Renal cortical epithelial cell (primary cell): ENCODE measurements around the gene VWA8. TPM values are rescaled to one million over a fixed set of nuclear protein-coding genes. Genes with fewer than 3 reads are reported as not detected.
"Not testable (repeated sequence)": the region's sequence is repeated elsewhere in the genome, so short reads cannot be mapped to it uniquely, and the experiment has no call there.

Experiments used
- DNase-seq: peaks from one replicate; pipeline ENCODE4 v3.0.0-alpha.2; 2011; ENCODE audit warnings: low read depth
- total RNA-seq: library from RNA; depleted of rRNA; stranded (reverse); fragments of >200 nt; gene quantifications from 2 replicates; pipeline ENCODE4 v1.2.3, GENCODE V29; 2014

The VWA8 gene
- total RNA-seq, 1 donor from 2014 or later, result 45.4 TPM

DNA sequence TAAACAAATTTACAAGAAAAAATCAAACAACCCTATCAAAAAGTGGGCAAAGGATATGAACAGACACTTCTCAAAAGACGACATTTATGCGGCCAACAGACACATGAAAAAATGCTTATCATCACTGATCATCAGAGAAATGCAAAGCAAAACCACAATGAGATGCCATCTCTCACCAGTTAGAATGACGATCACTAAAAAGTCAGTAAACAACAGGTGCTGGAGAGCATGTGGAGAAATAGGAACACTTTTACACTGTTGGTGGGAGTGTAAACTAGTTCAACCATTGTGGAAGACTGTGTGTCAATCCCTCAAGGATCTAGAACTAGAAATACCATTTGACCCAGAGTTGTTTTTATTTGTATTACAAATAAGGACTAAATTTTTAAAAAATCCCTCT lies 215.4 kb downstream of the VWA8 start:
- not testable (repeated sequence) for DNase-seq

DNA sequence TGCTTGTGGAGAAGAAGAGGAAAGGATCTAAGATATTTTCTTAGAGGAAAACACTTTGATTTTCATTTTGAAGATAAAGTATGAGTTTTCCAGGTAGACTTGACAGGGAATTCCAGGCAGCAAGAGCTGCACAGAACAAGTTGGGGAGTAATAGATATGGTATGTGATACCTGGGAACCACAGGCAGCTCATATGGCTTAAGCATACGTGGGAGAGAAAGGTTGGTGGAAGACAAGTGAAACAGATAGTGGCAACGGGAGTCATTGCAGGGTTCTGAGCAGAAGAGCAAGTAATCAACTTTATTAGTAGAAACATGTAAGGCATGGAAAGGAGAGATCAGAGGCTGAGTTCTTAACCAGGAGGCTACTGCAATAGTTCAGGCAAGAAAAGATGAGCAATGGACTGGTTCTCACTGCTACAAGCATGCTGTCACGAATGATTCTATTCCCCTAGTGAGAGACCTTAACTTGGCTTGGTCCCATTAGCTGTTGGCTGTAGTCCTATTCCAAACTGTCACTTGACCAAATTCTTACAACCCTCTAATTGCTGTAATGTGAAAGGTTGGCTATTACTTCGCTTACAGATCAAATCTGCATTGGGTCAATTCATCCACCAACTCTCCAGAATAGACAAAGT lies 217.9 kb downstream of the VWA8 start:
- DNase-seq, result peak; percentile 17

DNA sequence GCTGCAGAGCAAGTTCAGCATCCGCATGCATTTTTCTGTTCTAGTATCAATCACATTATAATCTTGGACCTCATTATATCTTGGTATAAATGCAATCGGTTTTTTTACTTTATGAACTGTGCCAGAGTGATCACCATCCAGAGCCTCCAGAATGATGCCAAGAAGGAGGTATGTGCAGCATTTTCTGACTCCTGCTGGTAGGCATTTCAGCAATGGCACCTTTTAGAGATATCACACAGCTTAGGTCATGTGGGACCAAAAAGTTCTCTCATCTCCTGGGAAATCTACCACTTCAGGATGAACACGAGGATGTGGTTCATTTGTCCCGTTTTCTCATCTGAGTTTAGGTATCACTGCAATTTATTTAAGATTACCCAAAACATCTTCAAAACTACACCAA lies 220.4 kb downstream of the VWA8 start:
- DNase-seq, result no peak

DNA sequence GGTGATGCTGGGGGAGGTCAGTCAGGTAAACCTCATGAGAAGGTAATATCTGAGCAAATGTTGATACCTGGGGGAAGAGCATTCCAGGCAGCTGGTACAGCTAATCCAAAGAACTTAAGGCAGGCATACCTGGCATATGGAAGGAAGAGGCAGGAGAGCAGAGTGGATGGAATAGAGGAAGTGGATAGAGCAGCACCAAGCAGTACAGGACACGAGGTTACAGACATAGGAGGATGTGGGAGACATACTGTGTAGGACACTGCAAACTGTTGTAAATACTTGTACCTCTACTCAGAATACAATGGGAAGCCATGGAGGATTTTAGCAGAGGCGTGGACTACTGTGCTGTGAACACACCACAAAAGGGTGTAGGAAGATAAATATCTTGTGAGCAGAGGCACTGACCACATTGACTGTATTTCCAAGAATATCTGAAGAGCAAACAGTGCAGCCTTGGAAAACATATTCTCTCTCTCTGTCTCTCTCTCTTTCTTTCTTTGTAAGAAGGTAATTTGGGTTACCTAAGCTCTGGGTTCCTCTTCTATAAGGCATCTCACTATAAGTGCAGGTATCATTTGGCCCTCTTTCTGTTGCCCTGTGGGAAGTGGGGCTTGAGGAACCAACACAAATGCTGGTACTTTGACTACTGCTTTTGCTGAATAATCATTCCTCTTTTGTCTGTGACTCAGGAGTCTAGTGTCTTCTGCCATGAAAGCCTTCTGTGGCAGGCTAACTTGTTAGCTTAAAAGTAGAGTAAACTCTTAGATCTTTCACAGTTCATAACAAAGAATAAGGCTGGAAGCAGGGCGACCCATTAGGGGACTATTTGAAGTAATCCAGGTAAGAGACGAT lies 238.0 kb downstream of the VWA8 start:
- DNase-seq, result no peak

DNA sequence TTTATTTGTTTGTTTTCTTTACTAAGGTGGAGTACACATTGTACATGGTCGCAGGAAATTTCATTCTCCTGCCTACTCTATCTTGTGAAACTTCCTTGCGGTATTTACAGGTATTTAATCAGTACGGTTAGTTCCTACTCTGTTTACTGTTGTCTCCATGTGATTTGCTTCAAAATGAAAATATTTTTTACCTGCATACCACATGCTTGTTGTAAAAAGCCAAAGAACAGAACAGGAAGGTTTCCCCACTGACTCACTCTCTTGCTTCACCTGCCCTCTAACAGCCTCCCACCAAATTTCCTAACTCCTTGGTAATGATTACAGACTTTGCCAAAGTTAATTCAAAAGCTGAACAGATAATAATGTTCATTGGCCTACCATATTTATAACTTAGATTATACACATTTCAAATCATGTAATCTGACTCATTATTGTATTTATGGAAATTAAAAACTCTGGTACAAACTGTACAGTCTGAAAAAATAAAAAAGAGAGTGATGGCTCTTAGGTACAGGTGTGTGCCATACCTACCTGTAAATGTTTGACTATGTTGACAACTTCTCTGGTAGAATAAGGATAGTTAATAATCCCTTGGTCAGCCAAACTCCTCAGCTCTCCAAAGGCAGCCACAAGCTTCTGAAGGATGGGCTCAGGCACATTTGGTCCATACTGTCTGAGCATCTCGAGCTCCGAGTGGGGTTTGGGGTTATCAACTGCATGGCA lies 239.9 kb downstream of the VWA8 start:
- DNase-seq, result peak; percentile 97

DNA sequence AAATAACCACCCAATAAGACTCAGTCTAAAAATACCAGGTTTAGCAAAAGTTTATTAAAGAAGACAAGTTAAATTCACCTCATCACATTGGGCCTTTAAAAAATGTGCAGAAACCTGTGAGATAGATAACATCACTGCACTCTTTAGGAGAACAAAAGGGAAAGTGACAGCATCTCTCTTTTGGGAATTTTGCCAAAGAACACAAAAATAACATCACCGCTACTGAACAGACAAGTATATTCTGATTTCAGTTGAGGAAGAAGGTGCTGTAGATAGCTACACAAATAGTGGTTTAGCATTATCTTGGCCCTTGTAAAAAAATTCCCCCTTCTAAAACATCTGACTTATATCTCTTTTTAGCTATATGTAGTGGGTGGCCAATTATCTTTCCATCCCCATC lies 244.7 kb downstream of the VWA8 start:
- DNase-seq, result no peak

DNA sequence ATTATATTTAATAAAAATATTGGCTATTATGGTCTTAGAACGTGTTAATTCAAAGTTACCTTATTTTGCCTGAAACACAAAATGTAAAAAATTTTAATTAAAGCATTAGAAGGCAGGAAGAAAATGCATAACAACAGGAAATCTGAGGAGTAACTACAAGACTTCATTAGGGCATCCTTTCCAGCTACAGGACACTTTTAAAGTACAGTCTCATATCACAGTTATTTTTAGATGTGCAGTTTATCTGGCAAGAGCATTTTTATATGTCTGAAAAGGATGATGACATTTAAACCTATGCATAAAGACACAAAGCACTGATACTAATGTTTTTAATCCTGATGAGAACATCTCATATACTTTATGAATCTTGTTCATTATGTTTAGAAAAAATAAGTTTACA lies 247.5 kb downstream of the VWA8 start:
- DNase-seq, result no peak

DNA sequence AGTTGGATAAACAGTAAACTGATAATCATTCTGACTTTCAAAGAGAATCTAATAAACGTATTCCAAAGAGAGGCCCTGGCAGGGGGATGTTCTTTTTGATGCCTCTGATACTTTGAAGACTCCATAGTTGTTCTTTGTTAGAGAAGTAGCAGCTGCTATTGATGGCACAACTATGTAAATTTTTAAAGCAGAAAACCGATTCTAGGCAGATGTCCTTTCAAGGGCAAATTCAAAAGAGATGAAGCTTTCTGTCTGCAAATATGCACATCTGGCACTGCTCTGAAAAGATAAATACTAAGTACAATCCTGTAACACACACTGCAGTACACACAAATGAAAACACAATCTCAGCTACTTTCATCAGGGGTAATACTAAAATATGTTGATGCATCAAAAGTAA lies 250.1 kb downstream of the VWA8 start:
- DNase-seq, result no peak

DNA sequence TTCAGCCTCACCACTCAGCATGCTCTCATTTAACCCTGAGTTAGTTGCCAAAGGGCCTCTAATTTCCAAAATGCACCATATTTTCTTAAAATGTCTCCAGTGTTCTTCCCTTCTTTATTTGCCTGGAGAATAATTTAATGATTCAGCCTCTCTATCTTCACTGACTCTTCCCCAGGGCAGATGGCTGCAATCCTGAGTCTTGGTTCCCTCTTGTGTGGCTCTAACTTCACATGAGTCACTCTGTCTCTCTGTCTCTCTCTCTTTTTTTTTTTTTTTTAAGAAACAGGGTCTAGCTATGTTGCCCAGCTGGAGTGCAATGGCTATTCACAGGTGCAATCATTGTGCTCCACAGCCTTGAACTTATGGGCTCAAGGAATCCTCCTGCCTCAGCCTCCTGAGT lies 251.4 kb downstream of the VWA8 start:
- no peak for DNase-seq

DNA sequence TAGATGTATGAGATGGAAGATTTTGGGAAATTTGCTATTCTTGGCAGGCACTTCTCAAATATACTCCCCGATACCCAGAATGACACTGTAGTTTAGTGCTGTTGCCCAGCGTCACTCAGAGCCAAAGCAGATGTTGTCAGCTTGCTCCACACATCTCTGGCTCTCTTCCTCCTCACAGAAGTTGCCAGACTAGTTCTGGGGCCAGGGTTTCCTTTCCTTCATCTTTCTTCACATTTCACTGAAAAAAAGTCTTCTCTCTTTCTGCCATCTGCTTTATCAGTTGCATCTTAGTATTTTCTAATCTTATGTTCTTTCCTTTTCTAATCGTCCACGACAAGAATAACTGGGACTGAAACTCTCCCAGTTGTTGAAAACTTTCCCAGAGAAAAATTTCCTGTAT lies 252.2 kb downstream of the VWA8 start:
- no peak for DNase-seq

DNA sequence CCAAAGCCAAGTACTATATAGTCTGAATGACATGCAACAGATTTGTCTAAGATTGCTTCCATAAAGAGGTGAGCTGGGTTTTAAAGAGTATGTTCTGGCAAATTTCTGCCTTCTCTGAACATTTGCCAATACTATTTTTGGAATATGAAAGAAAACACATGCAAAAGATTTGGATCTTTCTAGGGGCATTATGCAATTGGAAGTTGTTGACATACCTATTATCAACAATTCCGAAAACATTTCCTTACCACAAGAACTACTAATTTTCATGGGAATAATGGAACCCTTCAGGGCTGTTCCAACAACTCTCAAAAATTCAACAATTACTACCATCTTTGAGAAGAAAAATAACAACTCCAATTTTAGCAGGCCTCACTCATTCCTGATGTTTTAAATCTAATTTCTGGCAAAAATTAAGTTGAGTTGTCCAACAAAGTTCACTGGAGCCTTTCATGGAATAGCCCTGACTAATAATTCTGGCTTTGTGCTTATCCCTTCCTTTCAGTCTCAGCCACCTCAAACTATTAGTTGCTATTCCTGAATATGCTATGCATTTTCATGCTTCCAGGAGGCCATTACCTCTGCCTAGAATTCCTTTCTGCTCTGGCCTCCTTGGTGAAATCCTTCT lies 253.6 kb downstream of the VWA8 start:
- DNase-seq, result no peak

DNA sequence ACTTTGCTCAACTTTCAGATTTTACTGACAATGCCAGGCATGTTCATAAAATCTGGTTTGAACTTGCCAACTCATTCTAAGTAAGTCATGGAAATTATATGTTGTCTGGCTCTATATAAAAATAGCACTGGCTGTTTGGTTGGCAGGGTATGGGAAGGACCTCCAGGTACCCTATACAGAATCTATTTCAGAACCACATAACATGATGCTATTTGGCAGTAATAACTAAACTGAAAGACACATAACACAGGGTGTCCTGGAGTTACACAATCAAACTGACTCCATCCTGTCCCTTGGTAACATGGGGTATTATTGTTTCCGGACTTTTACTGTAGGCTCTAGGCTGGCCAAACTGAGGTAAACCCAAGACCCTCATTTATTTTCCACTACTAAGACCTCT lies 254.8 kb downstream of the VWA8 start:
- no peak for DNase-seq

DNA sequence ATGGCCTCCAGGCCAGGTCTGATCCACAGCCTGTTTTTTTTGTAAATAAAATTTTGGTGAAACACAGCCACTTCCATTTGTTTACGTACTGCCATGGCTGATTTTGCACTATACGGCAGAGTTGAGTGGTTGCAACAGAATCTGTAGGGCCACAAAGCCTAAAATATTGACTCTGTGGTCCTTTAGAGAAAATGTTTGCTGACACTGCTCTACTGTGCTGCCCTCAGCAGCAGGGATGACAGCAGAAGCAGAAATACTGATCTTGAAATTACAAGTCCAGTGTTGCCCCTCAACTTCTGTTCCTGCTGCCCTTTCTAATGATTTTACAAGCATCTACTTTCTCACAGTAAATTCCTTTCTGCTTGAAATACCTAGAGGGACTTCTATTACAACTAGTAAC lies 258.4 kb downstream of the VWA8 start:
- DNase-seq, result no peak

DNA sequence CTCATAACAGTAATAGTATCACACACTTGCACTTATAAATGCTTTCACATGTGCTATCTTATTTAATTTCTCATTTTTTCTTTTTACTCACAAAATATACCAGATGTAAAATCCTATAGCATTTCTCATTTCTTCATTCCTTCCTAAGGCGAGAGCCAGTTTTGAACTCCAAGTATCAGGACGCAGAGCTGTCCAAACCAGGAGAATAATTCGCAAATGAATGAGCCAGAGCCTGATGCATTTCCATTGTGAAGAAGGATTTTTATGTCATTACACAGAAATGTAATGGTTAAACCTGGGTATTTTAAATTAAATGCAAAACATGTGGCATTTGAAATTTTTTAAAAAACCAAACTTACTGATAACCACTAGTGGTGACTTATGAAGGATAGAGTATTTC lies 259.2 kb downstream of the VWA8 start:
- no peak for DNase-seq

DNA sequence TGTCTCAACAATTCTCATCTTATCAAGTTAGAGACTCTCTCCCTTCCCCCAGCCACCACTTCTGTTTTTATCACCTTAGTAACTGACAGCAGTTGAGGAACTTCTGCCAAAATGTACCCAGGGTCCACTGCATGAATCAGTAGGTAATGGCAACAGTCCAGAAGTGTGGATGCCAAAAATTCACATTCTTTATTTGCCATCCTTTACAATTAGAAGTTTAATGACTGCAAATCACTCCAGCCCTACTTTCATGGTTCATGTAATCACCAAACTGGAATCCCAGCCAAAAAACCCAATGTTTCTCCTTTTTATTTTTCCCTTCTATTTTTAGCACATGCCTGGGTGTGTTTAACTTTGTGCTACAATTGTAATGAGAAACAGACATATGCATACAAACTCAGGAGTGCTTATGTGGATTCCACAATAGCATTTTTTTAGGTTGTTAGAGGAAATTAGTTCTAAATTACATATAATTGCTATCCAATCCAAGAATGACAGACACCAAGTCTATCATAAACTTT lies 260.1 kb downstream of the VWA8 start:
- DNase-seq, result peak; percentile 89

DNA sequence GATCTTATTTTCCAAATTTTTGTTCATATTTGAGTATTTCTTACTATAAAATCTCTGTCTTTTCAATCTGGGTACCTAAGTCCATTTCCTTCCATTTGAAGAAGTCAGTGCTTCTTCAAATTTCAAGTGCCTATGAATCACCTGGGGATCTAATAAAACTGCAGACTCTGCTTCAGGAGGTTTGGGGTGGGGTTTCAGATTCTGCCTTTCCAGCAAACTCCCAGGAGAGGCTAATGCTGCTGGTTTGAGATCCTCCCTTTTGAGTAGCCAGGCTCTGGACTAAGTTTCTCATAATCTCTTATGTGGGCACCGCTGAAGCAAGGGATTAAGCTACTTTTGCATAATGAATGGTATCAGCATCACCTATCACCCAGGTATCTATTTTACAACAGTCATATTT lies 261.1 kb downstream of the VWA8 start:
- no peak for DNase-seq

DNA sequence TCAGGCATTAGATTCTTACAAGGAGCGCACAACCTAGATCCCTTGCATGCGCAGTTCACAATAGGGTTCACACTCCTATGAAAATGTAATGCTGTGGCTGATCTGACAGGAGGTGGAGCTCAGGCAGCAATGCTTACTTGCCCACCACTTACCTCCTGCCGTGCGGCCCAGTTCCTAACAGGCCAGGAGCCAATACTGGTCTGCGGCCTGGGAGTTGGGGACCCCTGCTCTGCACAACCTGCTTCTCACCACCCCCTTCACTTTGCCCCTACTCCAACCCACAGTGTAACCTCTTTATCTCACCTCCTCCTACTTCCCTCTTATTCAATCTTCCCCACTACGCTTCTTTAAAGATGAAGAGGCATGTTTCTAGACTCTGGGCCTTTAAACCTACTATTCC lies 263.3 kb downstream of the VWA8 start:
- no peak for DNase-seq

DNA sequence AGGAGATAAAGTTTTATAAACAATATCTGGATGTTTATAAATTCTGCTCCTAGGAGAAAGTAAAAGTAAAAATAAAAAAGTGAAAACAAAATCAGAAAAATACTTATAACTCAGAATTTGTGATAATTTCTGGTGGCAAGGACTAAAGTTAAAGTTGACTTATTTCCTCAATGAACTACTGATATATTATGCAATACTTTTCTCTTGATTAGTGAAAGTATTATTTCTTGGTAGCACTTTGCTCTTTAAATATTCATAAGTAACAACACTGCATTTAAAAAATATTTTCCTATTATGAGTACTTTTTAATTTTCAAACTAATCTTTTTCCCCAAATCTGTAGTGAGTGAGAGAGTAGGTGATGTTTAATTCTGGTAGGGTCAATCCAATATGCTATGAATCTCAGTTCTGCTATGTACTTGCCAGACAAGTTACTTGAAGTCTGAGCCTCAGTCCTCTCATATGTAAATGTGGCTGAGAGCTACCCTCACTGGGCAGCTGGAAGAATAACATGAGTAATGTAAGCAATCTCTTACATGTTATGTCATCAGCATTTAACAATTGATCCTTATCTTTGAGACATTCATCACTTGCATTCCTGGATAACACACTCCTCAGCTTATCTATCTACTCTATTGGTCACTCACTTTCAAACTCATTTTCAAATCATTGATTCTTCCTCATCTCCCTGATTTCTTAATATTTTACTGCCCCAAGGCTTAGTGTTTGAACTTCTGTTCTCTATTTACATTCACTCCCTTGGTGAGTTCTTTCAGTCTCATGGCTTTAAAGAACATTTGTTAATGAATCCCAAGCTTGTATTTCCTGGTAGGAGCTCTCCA lies 264.5 kb downstream of the VWA8 start:
- DNase-seq, result peak; percentile 89

DNA sequence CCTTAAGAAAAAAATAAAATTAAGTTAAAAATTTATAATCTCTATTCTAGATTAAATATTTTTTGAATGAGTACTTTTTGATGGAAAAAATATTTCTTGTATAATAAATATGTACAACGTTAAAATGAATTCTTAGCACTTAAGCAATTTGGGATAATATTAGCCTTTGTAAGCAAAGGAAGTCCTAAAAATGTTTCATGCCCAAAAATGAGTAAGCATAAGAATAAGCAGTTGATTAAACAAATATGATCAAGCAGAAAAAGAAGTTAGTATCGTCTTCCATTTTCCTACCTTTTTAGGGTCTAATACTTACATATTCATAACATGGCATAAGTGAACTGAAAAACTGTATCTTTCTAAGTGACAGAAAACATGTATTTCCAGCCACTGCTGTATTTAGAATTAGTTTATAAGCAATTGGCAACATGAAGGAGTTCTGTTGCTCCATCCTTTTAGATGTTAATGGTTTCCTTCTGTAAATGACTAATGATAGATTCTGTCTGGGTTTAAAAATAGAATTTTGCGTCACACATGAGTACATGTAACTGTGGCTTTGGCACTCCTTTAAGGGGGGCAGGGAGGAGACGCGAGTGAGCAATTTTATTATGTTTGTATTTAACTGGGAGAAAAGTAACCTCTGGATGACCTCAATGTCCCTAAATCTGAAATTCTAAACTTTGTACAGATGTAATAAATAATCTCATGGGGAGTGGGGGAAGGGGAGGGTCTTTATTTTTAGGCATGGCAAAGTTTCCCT lies 266.2 kb downstream of the VWA8 start:
- peak; percentile 98 for DNase-seq

DNA sequence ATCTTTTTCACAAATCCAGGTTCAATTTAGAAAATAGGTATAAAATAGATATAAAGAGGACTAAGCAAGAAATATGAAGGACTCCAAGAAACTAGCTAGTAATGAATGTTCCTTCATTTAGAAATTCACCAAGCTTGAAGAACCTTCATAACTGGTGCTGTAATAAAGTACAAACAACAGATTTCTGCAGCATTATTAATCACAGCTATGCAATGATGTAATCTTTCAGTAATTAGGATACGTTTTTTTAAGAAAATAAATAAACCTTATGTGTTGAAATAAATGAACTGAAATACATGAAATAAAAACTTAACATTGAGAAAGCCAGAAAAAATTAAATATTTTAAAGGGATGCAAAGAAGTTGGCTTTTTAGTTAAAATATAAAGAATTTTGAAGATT lies 267.5 kb downstream of the VWA8 start:
- peak; percentile 9 for DNase-seq

DNA sequence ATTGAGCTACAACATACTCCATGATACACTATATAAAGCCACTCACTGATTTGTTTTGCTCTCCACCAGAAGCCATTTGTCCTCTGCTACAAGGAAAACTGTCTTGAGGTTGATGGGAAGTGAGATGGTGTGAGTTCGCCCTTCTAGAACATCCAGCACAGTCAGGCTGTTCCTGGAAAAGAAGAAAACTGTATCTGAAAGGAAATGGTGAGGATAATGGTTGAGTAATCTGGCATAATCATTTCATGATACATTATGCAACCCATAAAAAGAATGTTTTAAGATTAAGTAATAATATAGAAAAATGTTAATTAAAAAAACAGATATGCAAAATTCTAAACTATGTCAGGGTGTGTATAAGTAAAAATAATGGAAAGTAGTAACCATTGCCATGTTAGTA lies 269.6 kb downstream of the VWA8 start:
- DNase-seq, result no peak
